ENCODE results near the gene OSBP.
"Not testable (repeated sequence)": the region's sequence is repeated elsewhere in the genome, so short reads cannot be mapped to it uniquely, and the experiment has no call there.

Gene OSBP

DNA sequence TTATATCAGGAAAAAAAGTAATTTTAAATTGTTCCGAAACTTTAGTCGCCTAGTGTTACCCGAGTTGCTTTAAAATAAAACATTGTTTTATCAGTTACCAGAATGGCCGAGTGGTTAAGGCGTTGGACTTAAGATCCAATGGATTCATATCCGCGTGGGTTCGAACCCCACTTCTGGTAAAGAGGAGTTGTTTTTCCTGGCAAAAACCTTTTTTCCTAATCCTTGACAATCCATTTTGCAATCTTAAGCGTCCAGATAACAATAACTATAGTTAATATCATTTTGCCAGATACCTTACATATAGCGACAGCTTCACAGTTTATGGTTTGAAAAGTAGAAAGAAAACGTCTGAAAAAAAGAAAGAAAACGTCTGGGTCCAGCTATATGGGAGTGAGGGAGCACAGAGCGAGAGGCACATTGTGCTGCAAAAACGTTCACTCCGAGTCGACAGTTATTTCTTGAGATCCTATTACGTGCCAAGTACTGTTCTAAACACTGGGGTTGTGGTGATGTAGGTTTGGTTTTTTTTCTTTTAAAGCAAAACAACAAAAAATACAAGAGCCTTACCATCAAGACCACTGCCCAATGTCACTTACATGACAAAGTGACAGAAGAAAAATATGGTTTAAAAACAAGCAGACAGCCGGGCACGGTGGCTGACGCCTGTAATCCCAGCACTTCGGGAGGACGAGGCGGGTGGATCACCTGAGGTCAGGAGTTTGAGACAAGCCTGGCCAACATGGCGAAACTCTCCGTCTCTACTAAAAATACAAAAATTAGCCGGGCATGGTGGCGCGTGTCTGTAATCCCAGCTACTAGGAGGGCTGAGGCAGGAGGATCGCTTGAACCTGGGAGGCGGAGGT, 63.7 kb downstream of the OSBP start:
- Mint-ChIP-seq H3K9me3 (no peaks in the 10 kb centered on the region), H3K36me3 (peaks cover 40% of the 10 kb centered on the region), H3K4me3 (peak overlapping the region; percentile 83), H3K4me1 (peaks cover 39% of the 10 kb centered on the region), H3K27ac (peak overlapping the region; percentile 100)
- DNase-seq (ENCODE audit: low spot score in 2 of 2) (no peak), ATAC-seq (no peak)

DNA sequence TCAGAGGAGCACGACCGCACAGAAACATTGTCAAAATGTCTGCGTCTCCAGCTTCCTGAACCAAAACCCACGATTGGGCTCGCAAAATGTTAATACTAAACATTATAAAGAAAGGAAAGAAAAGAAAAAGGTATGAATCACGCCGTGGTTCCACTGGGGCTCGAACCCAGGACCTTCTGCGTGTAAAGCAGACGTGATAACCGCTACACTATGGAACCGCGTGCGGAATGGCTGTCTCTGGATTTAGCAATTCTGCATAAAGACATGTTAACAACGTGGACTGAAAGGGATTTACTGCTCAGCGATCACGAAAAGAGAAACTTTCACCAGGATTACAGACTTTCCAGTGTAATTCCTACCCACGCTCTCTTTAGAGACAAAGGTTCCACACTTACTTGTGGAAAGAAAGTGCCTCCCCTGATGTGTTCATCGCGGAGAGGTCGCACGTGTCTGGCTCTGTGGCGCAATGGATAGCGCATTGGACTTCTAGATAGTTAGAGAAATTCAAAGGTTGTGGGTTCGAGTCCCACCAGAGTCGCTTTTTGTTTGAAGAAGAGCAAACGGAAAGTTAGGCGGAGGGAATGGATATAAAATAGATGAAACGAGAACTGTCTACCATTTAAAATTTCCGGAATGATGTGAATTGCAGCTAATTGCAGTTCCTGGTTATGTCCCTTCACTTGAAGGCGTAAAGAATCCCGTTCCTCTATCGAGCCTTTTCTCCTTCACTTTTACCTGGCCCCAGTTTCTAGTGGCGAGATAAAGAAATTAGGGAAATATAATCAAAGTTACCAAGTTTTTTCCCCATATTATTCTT, 64.5 kb downstream of the OSBP start:
- DNase-seq (ENCODE audit: low spot score in 2 of 2) (peak; percentile 68 to 92), ATAC-seq (peak; percentile 69)
- H3K4me1 Mint-ChIP-seq, result peaks cover 30% of the 10 kb centered on the region
- H3K36me3 Mint-ChIP-seq, result peaks cover 32% of the 10 kb centered on the region
- H3K27ac Mint-ChIP-seq, result peak overlapping the region; percentile 100
- peak overlapping the region; percentile 83 for H3K4me3 Mint-ChIP-seq
- no peaks in the 10 kb centered on the region for H3K9me3 Mint-ChIP-seq

DNA sequence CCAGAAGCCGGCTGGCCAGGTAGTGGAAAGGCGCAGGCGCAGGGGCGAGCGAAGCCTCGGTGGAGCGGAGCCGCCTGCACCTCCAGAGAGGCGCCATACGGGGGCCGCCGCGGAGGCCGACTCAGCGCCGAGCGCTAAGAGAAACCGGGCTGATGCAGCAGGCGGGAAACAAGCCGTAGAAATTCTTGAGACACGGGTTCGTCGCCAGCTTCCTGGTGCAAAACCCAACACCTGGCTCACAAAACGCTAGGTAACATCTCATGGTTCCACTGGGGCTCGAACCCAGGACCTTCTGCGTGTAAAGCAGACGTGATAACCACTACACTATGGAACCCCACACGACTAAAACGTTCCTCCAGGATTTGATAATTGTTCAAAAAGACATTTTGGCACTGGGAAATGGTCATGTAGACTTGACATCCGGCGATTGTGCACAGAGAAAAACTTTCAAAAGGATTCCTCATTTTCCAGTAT, 65.2 kb downstream of the OSBP start:
- H3K27ac Mint-ChIP-seq, result peak overlapping the region; percentile 100
- ATAC-seq, result peak; percentile 96
- peaks cover 29% of the 10 kb centered on the region for H3K36me3 Mint-ChIP-seq
- peak; percentile 71 to 94 for DNase-seq (ENCODE audit: low spot score in 2 of 2)
- H3K4me1 Mint-ChIP-seq, result peaks cover 24% of the 10 kb centered on the region
- H3K9me3 Mint-ChIP-seq, result no peaks in the 10 kb centered on the region
- H3K4me3 Mint-ChIP-seq, result peak overlapping the region; percentile 83

DNA sequence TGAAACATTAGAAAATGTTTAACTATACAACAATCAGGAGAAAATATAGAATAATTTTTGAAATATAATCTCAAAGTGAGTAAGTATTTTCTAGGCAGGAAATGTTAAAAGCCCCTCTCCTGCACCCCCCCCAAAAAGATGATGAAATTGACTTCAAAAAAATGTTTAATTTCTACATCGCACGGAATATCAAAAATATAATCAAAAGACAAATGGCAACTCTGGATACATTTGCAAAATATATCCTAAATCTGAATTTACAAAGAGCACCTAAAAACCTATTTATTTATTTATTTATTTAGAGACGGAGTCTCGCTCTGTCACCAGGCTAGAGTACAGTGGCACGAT, 67.3 kb downstream of the OSBP start:
- Mint-ChIP-seq H3K4me3 (no peak overlapping the region), H3K9me3 (no peaks in the 10 kb centered on the region)

DNA sequence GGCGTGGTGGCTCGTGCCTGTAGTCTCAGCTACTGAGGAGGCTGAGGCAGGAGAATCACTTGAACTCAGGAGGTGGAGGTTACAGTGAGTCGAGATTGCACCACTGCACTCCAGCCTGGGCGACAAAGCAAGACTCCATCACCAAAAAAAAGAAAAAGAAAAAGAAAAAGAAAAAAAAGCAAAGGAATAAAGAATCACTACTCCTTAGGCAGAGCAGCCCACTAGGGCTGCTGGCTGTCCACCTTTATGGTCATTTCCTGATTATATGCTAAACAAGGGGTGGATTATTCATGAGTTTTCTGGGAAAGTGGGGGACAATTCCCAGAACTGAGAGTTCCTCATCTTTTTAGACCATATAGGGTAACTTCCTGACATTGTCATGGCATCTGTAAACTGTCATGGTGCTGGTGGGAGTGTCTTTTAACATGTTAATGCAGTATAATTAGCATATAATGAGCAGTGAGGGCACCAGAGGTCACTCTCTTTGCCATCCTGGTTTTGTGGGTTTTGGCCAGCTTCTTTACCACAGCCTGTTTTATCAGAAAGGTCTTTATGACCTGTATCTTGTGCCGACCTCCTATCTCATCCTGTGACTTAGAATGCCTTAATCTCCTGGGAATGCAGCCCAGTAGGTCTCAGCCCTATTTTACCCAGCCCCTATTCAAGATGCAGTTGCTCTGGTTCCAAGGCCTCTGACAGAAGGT, 67.8 kb downstream of the OSBP start:
- not testable (repeated sequence) for H3K27ac Mint-ChIP-seq; H3K4me3 Mint-ChIP-seq; H3K9me3 Mint-ChIP-seq; DNase-seq (ENCODE audit: low spot score in 2 of 2); ATAC-seq
- H3K36me3 Mint-ChIP-seq, result peaks cover 29% of the 10 kb centered on the region
- H3K4me1 Mint-ChIP-seq, result peaks cover 23% of the 10 kb centered on the region

More for the DNA sequence above, 67.3 kb downstream of the OSBP start:
- Mint-ChIP-seq H3K36me3 (peaks cover 29% of the 10 kb centered on the region), H3K4me1 (peaks cover 23% of the 10 kb centered on the region), H3K27ac (peak overlapping the region; percentile 50)
- no peak for DNase-seq (ENCODE audit: low spot score in 2 of 2)
- no peak for ATAC-seq

DNA sequence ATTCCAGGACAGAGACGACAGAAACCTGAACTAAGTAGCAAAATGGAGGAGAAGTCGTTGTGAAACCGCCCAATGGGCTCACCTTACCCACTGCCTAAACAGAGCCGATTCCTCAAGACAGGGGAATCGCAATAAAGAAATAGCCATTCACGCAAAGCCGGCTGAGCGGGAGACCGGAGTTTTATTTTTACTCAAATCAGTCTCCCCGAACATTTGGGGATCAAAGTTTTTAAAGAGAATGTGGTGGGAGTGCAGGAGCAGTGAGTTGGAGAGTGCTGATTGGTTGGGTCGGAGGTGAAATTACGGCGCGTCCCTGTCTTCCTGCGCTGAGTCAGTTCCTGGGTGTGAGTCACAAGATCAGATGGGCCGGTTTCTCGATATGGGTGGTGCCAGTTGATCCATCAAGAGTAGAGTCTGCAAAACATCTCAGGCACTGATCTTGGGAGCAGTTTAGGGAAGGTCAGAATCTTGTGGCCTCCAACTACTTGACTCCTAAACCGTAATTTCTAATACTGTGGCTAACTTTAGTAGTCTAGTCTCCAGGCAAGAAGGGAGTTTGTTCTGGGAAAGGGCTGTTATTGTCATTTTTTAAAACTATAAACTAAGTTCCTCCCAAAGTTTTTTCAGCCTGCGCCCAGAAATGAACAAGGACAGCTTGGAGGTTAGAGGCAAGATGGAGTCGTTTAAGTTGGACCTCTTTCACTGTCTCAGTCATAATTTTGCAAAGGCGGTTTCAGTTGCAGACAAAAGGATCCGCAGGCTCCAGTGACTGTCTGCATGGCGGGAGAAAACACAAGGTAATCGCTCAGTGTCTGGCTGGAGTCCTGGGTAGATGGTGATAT, 70.2 kb downstream of the OSBP start:
- no peak overlapping the region for H3K4me3 Mint-ChIP-seq
- no peaks in the 10 kb centered on the region for H3K9me3 Mint-ChIP-seq
- H3K27ac Mint-ChIP-seq, result peak overlapping the region; percentile 10
- peaks cover 13% of the 10 kb centered on the region for H3K4me1 Mint-ChIP-seq
- no peak for DNase-seq (ENCODE audit: low spot score in 2 of 2)
- peaks cover 11% of the 10 kb centered on the region for H3K36me3 Mint-ChIP-seq
- peak; percentile 42 for ATAC-seq

DNA sequence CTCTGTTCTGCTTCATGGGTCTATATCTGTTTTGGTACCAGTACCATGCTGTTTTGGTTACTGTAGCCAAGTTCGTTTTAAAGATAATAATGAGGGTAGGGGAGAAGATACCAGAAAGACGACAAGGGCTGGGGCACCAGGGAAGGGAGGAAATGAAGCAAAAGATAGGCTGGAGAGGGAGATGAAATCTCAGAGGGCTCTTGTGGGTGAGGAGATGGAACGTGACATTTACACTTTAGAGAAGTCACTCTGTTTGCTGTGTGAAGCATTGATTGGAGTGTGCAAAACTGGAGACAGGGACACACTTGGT, 70.8 kb downstream of the OSBP start:
- H3K4me3 Mint-ChIP-seq, result no peak overlapping the region
- no peak for ATAC-seq
- no peak for DNase-seq (ENCODE audit: low spot score in 2 of 2)
- H3K4me1 Mint-ChIP-seq, result peaks cover 11% of the 10 kb centered on the region
- H3K9me3 Mint-ChIP-seq, result no peaks in the 10 kb centered on the region
- peaks cover 6% of the 10 kb centered on the region for H3K36me3 Mint-ChIP-seq
- H3K27ac Mint-ChIP-seq, result no peak overlapping the region

DNA sequence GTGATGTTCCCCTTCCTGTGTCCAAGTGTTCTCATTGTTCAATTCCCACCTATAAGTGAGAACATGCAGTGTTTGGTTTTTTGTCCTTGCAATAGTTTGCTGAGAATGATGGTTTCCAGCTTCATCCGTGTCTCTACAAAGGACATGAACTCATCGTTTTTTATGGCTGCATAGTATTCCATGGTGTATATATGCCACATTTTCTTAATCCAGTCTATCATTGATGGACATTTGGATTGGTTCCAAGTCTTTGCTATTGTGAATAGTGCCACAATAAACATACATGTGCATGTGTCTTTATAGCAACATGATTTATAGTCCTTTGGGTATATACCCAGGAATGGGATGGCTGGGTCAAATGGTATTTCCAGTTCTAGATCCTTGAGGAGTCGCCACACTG, 71.9 kb downstream of the OSBP start:
- not testable (repeated sequence) for H3K27ac Mint-ChIP-seq; H3K4me1 Mint-ChIP-seq; ATAC-seq; H3K9me3 Mint-ChIP-seq; DNase-seq (ENCODE audit: low spot score in 2 of 2); H3K36me3 Mint-ChIP-seq; H3K4me3 Mint-ChIP-seq

DNA sequence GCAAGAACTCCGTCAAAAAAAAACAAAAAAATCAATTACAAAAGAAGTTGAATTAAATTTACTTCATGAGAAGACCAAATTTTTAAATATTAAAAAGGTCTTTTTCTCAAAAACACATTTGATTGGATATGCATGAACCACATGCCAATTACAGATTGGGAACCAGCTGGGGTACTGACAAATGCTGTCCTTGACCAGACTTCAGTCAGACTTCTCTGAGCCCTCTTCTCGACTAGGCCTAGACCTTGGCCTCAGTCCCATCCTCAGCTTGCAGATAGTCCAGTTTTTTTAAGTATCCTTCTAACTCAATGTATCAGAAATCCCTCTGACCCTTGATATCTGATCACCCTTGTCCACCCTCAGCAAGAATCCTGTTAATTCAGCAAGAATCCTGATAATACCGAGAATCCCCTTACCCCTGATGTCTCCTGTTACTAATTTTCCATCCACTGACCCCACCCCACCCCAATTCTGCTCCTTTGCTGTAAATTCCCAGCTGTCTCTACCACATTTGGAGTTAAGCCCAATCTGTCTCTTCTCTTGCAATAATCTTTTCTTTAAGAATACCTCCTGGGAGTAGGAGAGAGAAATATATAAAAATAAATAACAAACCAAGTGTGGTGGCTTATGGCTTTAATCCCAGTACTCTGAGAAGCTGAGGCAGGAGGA, 73.3 kb downstream of the OSBP start:
- H3K4me3 Mint-ChIP-seq, result no peak overlapping the region
- DNase-seq (ENCODE audit: low spot score in 2 of 2) (no peak), ATAC-seq (no peak)
- H3K4me1 Mint-ChIP-seq, result peaks cover 9% of the 10 kb centered on the region
- H3K27ac Mint-ChIP-seq, result no peak overlapping the region
- H3K36me3 Mint-ChIP-seq, result no peaks in the 10 kb centered on the region
- no peaks in the 10 kb centered on the region for H3K9me3 Mint-ChIP-seq

DNA sequence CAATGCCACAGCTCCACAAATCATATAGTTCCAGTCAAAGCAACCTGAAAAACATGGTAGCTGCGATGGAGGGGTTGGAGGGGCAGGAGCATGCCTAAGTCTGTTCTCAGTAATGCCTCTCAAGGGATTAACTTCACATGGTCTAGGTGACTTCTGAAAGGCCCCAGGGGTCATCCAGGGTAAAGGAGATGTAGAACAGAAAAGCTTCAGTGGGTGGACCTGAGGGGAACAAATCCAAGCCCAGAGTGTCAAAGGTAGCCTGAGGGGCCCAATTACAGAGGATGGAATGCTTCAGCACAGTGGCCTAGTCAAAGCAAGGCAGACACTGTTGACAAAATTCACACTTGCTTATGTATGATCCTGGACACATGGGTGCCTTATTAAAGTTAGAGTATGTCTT, 80.9 kb downstream of the OSBP start:
- ATAC-seq (no peak), DNase-seq (ENCODE audit: low spot score in 2 of 2) (no peak)
- Mint-ChIP-seq H3K4me1 (peaks cover 21% of the 10 kb centered on the region), H3K36me3 (no peaks in the 10 kb centered on the region), H3K9me3 (no peaks in the 10 kb centered on the region), H3K4me3 (no peak overlapping the region), H3K27ac (no peak overlapping the region)

DNA sequence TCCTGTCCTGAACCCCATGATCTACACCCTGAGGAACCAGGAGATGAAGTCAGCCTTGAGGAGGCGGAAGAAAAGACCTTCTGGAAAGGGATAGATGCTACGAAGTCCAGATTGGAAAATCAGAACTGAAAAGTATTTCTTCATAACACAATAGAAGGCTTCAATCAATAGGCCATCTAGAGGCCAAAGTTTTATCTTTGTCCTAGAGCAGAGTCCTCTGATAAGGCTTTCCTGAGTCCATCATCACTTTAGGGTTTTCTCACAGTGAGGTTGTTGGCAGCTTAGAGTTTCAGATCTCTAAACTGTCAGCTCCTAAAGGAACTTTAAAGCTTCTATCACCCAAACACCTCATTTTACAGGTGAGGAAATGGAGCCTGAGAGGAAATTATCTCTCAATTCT, 83.0 kb downstream of the OSBP start:
- no peak overlapping the region for H3K4me3 Mint-ChIP-seq
- ATAC-seq (no peak), DNase-seq (ENCODE audit: low spot score in 2 of 2) (no peak)
- H3K27ac Mint-ChIP-seq, result no peak overlapping the region
- peaks cover 16% of the 10 kb centered on the region for H3K4me1 Mint-ChIP-seq
- H3K36me3 Mint-ChIP-seq, result no peaks in the 10 kb centered on the region
- H3K9me3 Mint-ChIP-seq, result no peaks in the 10 kb centered on the region

DNA sequence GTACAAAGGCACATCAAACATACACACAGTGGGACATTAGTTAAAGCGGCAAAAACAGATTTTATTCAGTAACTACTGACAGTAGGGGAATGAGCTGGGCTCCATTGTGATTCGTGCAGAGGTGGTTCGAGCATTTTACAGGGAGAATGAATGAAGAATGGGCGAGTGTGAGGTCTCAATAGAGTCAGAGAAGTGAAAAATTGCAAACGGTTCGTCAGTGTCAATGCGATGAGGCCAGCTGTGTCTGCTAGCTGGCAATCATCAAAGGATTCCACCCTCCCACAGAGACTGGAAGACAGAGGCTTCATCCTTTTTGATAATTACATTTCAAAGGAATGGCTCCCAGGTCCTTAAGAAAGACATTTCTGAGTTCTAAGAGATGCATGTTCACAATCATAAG, 86.9 kb downstream of the OSBP start:
- H3K36me3 Mint-ChIP-seq, result no peaks in the 10 kb centered on the region
- no peak overlapping the region for H3K4me3 Mint-ChIP-seq
- no peak for ATAC-seq
- H3K9me3 Mint-ChIP-seq, result no peaks in the 10 kb centered on the region
- H3K4me1 Mint-ChIP-seq, result peaks cover 8% of the 10 kb centered on the region
- H3K27ac Mint-ChIP-seq, result no peak overlapping the region
- no peak for DNase-seq (ENCODE audit: low spot score in 2 of 2)

Data from stimulated activated effector memory CD8-positive, alpha-beta T cell treated with anti-CD3 and anti-CD28 coated beads, Interleukin-12 subunit alpha, Interleukin-12 subunit beta, amount 100 ng/mL, for 72 hours (primary cell).